ENCODE measurements around the gene RNPEPL1. TPM values are rescaled to one million over a fixed set of nuclear protein-coding genes. Genes with fewer than 3 reads are reported as not detected.

The RNPEPL1 gene
- polyA plus RNA-seq, 2 of the 4 experiments (the other 2 are of a cell fraction): 9.2 to 26.3 TPM

DNA sequence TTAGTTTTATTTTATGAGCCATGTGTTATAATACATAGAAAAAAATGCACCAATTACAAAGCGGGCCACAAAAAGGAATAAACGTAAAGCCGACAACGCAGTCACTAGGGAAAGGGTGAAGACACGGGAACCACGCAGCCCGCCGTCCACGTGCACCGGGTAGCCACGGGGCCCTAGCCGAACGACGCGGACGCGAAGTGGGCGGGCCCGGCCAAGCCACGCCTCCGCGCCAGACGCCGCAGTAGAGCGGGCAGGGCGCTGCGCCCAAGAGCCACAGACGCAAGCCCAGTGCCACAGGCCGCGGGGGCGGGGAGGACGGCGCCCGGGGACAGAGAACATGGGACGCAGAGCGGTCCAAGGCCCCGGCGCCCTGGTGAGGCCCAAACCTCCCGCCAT, 8.2 kb upstream of the RNPEPL1 start, which contains the start of gene DUSP28 (continued):
- TF ChIP-seq, protein P1, sequence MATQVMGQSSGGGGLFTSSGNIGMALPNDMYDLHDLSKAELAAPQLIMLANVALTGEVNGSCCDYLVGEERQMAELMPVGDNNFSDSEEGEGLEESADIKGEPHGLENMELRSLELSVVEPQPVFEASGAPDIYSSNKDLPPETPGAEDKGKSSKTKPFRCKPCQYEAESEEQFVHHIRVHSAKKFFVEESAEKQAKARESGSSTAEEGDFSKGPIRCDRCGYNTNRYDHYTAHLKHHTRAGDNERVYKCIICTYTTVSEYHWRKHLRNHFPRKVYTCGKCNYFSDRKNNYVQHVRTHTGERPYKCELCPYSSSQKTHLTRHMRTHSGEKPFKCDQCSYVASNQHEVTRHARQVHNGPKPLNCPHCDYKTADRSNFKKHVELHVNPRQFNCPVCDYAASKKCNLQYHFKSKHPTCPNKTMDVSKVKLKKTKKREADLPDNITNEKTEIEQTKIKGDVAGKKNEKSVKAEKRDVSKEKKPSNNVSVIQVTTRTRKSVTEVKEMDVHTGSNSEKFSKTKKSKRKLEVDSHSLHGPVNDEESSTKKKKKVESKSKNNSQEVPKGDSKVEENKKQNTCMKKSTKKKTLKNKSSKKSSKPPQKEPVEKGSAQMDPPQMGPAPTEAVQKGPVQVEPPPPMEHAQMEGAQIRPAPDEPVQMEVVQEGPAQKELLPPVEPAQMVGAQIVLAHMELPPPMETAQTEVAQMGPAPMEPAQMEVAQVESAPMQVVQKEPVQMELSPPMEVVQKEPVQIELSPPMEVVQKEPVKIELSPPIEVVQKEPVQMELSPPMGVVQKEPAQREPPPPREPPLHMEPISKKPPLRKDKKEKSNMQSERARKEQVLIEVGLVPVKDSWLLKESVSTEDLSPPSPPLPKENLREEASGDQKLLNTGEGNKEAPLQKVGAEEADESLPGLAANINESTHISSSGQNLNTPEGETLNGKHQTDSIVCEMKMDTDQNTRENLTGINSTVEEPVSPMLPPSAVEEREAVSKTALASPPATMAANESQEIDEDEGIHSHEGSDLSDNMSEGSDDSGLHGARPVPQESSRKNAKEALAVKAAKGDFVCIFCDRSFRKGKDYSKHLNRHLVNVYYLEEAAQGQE (IDR thresholded peaks at IDR 0.05): no peak; the same call in 1 of the 2 replicates
- no peak for TF ChIP-seq TP53 (CRISPR knock-in tag; IDR thresholded peaks at IDR 0.05)
- TF ChIP-seq KDM5A (IDR thresholded peaks at IDR 0.05): no peak
- TF ChIP-seq TFCP2L1 (CRISPR knock-in tag; IDR thresholded peaks at IDR 0.05): peak; percentile 52; the same call in 1 of the 2 replicates
- TF ChIP-seq FOSL2 (IDR thresholded peaks at IDR 0.05): no peak
- TF ChIP-seq FOSL2 (CRISPR knock-in tag; IDR thresholded peaks at IDR 0.05): no peak
- no peak for TF ChIP-seq ESRRA (IDR thresholded peaks at IDR 0.05; ENCODE audit: borderline replicate concordance, low read length)
- TF ChIP-seq SMC3 (IDR thresholded peaks at IDR 0.05): no peak
- no peak for TF ChIP-seq RARB (CRISPR knock-in tag; IDR thresholded peaks at IDR 0.05)
- TF ChIP-seq JUN (IDR thresholded peaks at IDR 0.05): peak; percentile 39 to 55; a peak in 2 of 5 replicates
- peak; percentile 80; the same call in 1 of the 2 replicates for TF ChIP-seq HOXA7 (CRISPR knock-in tag; IDR thresholded peaks at IDR 0.05)
- TF ChIP-seq CEBPB (IDR thresholded peaks at IDR 0.05): no peak
- TF ChIP-seq PHF8 (IDR thresholded peaks at IDR 0.05; ENCODE audit: borderline replicate concordance, low read depth): no peak
- no peak; the same call in 1 of the 2 replicates for TF ChIP-seq HDAC2 (IDR thresholded peaks at IDR 0.05)
- TF ChIP-seq, protein P2, sequence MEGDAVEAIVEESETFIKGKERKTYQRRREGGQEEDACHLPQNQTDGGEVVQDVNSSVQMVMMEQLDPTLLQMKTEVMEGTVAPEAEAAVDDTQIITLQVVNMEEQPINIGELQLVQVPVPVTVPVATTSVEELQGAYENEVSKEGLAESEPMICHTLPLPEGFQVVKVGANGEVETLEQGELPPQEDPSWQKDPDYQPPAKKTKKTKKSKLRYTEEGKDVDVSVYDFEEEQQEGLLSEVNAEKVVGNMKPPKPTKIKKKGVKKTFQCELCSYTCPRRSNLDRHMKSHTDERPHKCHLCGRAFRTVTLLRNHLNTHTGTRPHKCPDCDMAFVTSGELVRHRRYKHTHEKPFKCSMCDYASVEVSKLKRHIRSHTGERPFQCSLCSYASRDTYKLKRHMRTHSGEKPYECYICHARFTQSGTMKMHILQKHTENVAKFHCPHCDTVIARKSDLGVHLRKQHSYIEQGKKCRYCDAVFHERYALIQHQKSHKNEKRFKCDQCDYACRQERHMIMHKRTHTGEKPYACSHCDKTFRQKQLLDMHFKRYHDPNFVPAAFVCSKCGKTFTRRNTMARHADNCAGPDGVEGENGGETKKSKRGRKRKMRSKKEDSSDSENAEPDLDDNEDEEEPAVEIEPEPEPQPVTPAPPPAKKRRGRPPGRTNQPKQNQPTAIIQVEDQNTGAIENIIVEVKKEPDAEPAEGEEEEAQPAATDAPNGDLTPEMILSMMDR (IDR thresholded peaks at IDR 0.05): no peak
- TF ChIP-seq USF2 (IDR thresholded peaks at IDR 0.05): peak; percentile 74
- TF ChIP-seq ZSCAN20 (CRISPR knock-in tag; IDR thresholded peaks at IDR 0.05): no peak
- TF ChIP-seq MAFK (IDR thresholded peaks at IDR 0.05; ENCODE audit: partially characterized antibody): no peak
- TF ChIP-seq FOXS1 (CRISPR knock-in tag; IDR thresholded peaks at IDR 0.05): no peak
- TF ChIP-seq RCOR1 (IDR thresholded peaks at IDR 0.05; ENCODE audit: low read depth, low read length): no peak
- TF ChIP-seq POLR2AphosphoS2 (conservative IDR thresholded peaks at IDR 0.05; ENCODE audit: low read length): no peak
- peak; percentile 78 for TF ChIP-seq HOXB5 (CRISPR knock-in tag; IDR thresholded peaks at IDR 0.05)
- no peak for TF ChIP-seq EHF (CRISPR knock-in tag; IDR thresholded peaks at IDR 0.05)
- TF ChIP-seq CHD2 (IDR thresholded peaks at IDR 0.05; ENCODE audit: low read length, partially characterized antibody): no peak
- no peak for TF ChIP-seq HEYL (CRISPR knock-in tag; IDR thresholded peaks at IDR 0.05)
- peak; percentile 90 for TF ChIP-seq RFX5 (IDR thresholded peaks at IDR 0.05)
- no peak for TF ChIP-seq CBX2 (IDR thresholded peaks at IDR 0.05; ENCODE audit: borderline replicate concordance, low read depth)
- no peak for TF ChIP-seq EP300 (IDR thresholded peaks at IDR 0.05)
- TF ChIP-seq BCL3 (IDR thresholded peaks at IDR 0.05): no peak; the same call in 2 of the 3 replicates
- TF ChIP-seq, protein P3, sequence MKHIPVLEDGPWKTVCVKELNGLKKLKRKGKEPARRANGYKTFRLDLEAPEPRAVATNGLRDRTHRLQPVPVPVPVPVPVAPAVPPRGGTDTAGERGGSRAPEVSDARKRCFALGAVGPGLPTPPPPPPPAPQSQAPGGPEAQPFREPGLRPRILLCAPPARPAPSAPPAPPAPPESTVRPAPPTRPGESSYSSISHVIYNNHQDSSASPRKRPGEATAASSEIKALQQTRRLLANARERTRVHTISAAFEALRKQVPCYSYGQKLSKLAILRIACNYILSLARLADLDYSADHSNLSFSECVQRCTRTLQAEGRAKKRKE (CRISPR knock-in tag; IDR thresholded peaks at IDR 0.05; ENCODE audit: low read depth): no peak; the same call in 1 of the 2 replicates
- no peak for TF ChIP-seq ELK1 (IDR thresholded peaks at IDR 0.05; ENCODE audit: low read depth, low read length)
- TF ChIP-seq ZNF302 (CRISPR knock-in tag; IDR thresholded peaks at IDR 0.05): no peak
- no peak for TF ChIP-seq GATA3 (IDR thresholded peaks at IDR 0.05; ENCODE audit: borderline replicate concordance)
- no peak for TF ChIP-seq ZC3H11A (IDR thresholded peaks at IDR 0.05)
- no peak for TF ChIP-seq HOXB13 (CRISPR knock-in tag; IDR thresholded peaks at IDR 0.05; ENCODE audit: low read depth)
- no peak for TF ChIP-seq SREBF2 (IDR thresholded peaks at IDR 0.05)
- 0 out of 2 replicates have a peak, but pooled peaks have one; percentile 28 for TF ChIP-seq RNF2 (IDR thresholded peaks at IDR 0.05; ENCODE audit: borderline replicate concordance, low read depth)

Measured in A549 (cell line).